Stimulated activated naive CD8-positive, alpha-beta T cell treated with anti-CD3 and anti-CD28 coated beads, Interleukin-15, Interleukin-2, amounts not matched to agents 100 ng/mL and 50 ng/mL, for 24 hours (primary cell): Measurements from ENCODE around the gene RPL28.

ENCODE experiments used
- H3K27ac Mint-ChIP-seq: one replicate; pipeline ENCODE4 v1.8.0; 2021; ENCODE audit warnings: mild to moderate bottlenecking, mixed read lengths
- H3K27me3 Mint-ChIP-seq: one replicate; pipeline ENCODE4 v1.8.0; 2021; ENCODE audit warnings: mixed read lengths
- H3K36me3 Mint-ChIP-seq: one replicate; pipeline ENCODE4 v1.8.0; 2021; ENCODE audit warnings: low read depth, mixed read lengths
- H3K4me1 Mint-ChIP-seq: one replicate; pipeline ENCODE4 v1.8.0; 2021; ENCODE audit warnings: low read depth, mixed read lengths
- H3K4me3 Mint-ChIP-seq: one replicate; pipeline ENCODE4 v1.8.0; 2021; ENCODE audit warnings: mild to moderate bottlenecking, mixed read lengths
- H3K9me3 Mint-ChIP-seq: one replicate; pipeline ENCODE4 v1.8.0; 2021; ENCODE audit warnings: mixed read lengths

RPL28 gene

DNA sequence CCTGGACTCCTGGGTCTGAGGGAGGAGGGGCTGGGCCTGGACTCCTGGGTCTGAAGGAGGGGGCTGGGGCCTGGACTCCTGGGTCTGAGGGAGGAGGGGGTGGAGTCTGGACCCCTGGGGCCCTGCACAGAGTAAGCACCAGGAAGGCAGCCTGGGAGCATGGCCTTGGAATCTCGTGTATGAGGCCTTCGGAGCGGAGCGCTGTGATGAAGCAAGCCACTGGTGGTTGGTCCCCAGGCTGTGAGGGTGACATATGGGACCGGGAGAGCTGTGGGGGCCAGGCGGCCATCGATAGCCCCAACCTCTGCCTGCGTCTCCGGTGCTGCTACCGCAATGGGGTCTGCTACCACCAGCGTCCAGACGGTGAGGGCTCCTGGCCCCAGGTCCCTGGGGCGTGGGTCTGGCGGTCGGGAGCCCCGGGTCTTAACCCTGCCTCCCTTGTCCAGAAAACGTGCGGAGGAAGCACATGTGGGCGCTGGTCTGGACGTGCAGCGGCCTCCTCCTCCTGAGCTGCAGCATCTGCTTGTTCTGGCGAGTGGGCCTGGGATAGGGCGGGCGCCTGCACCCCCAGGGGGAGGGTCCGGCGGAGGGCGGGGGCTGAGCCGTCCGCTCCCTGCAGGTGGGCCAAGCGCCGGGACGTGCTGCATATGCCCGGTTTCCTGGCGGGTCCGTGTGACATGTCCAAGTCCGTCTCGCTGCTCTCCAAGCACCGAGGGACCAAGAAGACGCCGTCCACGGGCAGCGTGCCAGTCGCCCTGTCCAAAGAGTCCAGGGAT, 8.2 kb upstream of the RPL28 start:
- Mint-ChIP-seq H3K27ac (no peak overlapping the region), H3K36me3 (peaks cover 5% of the 10 kb centered on the region), H3K4me3 (no peak overlapping the region), H3K9me3 (no peaks in the 10 kb centered on the region), H3K4me1 (peaks cover 10% of the 10 kb centered on the region), H3K27me3 (peaks cover 11% of the 10 kb centered on the region)

DNA sequence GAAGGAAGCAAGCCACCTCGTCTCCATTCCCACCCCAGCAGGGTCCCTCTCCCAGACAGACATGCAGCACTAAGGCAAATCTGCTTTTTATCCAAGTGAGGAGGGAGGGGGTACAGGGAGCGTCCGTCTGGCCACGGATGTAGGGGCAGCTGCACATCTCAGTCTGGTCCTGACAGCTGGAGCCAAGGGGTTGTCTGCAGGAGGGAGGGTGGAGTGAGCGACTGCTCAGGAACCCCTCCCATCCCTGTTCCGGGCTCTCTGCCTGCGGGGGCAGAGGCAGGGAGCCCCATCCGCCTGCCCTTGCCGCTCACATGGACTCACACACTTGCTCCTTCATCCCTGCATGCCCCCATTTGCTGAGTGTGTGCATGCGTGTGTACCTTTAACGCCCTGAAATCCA, 6.6 kb upstream of the RPL28 start:
- Mint-ChIP-seq H3K4me1 (peaks cover 15% of the 10 kb centered on the region), H3K36me3 (peaks cover 5% of the 10 kb centered on the region), H3K27me3 (peaks cover 6% of the 10 kb centered on the region), H3K9me3 (no peaks in the 10 kb centered on the region), H3K27ac (no peak overlapping the region), H3K4me3 (no peak overlapping the region)

DNA sequence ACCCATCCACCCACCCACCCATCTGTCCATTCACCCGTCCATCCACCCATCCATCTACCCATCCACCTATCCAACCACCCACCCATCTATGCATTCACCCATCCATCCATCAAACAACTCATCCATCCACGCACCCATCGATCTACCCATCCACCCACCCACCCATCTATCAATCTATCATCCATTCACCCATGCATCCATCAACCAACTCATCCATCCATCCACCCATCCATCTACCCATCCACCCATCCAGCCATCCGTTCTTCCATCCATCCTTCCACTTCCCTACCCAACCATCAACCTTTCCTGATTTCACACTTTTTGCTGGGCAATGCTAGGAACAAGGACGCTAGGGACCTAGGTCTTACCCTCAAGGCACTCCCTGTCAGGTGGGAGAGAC, 3.7 kb upstream of the RPL28 start:
- no peak overlapping the region for H3K27ac Mint-ChIP-seq
- no peaks in the 10 kb centered on the region for H3K9me3 Mint-ChIP-seq
- peaks cover 29% of the 10 kb centered on the region for H3K4me1 Mint-ChIP-seq
- H3K27me3 Mint-ChIP-seq, result no peaks in the 10 kb centered on the region
- H3K36me3 Mint-ChIP-seq, result peaks cover 19% of the 10 kb centered on the region
- peak overlapping the region; percentile 90 for H3K4me3 Mint-ChIP-seq

DNA sequence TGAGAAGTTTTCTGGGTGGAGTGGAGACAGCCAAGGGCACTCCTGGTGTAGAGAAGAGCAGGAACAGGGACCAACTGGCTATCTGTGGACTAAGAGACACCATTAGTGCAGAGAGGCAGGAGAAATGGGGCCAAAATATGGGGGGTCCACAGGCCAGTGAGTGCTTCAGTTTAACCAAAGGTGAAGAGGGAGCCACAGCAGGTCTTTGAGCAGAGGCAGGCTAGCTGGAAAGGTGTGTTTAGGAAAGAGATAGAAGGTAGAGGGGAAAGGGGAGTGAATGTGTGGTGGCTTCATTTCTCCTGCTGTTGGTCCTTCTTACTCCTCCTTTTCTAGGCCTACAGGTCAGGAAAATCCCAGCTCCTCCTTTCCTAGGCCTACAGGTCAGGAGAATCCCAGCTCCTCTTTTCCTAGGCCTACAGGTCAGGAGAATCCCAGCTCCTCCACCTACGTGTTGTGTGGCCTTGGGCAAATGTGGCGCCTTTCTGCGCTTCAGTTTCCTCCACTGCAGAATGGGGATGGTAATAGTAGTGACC, 3.1 kb upstream of the RPL28 start:
- H3K4me3 Mint-ChIP-seq, result peak overlapping the region; percentile 90
- H3K4me1 Mint-ChIP-seq, result peaks cover 33% of the 10 kb centered on the region

DNA sequence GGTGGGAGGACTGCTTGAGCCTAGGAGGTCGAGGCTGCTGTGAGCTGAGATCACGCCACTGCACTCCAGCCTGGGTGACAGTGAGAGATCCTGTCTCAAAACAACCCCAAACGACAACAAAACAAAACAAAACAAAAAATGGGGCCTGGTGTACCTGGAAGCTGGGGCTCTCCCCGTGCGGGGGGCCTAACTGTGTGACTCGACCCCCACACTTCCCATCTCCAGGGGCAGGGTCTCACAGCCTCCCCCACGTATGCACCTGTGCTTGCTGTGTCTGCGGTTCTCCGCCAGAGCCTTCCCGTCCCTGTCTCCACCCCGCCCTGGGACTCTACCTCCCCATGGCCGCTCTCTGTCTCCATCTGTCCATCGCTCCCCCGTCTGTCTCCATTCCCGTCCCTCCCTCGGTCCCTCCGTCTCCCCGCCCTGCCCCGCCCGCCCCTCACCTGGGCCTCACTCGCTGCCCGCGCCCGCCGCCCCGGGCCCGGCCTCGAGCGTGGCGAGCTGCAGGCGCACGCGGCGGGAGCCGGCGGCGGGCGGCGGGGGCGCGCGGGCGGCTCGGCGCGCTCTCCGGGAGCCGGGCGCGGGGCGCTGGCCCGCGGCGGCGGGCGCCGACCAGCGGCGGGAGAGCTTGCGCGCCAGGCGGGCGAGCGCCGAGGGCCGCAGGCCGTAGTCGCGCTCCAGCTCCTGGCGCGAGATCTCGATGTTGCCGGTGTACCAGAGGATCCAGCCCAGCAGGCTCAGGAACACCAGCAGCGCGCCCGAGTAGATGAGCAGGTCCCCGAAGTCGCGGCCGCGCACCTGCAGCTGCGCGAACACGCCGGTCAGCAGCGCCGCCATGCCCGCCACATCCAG, 2.2 kb upstream of the RPL28 start:
- peak overlapping the region; percentile 90 for H3K4me3 Mint-ChIP-seq
- H3K9me3 Mint-ChIP-seq, result no peaks in the 10 kb centered on the region
- H3K36me3 Mint-ChIP-seq, result peaks cover 32% of the 10 kb centered on the region
- H3K4me1 Mint-ChIP-seq, result peaks cover 42% of the 10 kb centered on the region
- peak overlapping the region; percentile 95 for H3K27ac Mint-ChIP-seq
- H3K27me3 Mint-ChIP-seq, result no peaks in the 10 kb centered on the region

More for the DNA sequence above, 3.1 kb upstream of the RPL28 start:
- Mint-ChIP-seq H3K27ac (peak overlapping the region; percentile 95), H3K27me3 (no peaks in the 10 kb centered on the region), H3K9me3 (no peaks in the 10 kb centered on the region), H3K36me3 (peaks cover 25% of the 10 kb centered on the region)

DNA sequence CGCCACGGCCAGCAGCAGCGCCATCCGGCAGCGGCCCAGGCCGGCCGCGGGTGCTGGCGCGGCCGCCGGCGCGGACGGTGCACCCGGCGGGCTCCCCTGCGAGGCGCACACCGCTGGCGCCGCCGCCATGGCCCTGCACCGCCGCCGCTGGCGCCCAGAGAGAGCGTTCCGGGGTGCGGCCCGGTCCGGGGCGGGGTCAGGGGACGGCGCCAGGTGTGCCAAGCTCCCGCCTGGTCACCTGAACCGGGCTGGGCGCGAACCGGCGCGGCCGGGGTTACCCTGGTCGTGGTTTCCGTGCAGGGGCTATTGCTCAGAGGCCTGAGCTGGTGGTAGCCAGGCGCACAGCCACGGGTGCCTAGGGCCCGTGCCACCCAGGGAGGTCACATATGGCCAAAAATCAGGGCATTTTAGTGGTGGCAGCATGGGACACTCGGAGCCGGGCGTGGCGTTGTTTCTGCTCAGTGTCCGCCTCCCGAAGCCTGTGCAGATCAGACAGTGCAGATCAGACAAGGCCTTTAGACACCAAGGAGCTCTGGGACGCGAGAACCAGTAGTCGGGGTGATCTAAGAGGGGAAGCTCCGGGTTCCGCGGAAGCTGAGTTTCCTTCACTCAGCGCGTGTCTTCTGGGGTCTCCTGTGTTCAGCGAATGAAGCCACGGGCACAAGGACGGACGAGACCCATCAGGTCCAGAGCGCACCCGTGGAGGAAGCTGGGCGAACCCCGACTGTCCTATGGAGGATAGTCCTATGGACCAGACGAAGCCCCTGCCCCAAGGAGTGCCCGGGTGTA, 1.4 kb upstream of the RPL28 start, which contains the start of gene TMEM238:
TSS of gene TMEM238 (minus strand) at position 162 of the 789 bp plus-strand sequence. CDS start at position 129, 33 bp downstream.
- Mint-ChIP-seq H3K36me3 (peaks cover 38% of the 10 kb centered on the region), H3K27ac (peak within 1 kb of the TSS; percentile 100), H3K27me3 (no peaks in the 10 kb centered on the region), H3K4me3 (peak within 1 kb of the TSS; percentile 100), H3K4me1 (peaks cover 49% of the 10 kb centered on the region), H3K9me3 (no peaks in the 10 kb centered on the region)

DNA sequence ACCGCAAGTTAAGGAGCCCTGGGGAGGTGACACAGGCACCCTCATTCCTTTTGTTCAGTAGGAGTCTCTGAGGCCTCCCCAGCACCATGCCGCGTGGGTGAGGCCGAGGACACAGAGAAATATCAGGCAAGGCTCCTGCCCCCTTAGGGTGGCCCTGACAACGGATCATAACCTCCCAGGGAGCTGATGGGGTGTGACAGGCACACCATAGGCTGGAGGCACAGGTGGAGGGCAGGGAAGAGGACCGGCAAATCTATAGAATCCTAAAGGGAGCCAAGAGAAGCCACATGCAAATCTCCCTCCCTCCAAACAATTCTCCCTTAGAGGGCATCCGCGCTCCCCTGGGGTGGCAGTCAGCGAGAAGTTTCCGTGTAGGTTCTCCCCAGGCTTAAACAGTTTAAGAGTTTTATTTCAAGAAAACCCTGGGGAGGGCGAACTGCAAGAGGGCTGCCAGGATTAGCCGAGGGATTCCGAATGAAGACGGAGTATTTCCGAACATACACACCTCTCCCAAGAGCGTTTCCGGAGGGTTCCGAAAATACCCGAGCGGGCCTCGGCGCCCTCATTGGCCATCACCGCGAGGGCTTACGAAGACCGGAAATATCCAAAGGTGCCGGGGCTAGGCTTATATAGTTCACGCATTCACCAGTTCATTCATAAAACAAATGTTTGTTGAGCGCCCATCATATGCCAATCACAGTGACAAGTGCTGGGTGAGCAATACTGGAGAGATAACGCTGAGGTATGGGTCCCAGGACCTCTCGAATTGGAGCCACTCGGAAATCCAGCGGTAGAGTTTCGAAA, 610 bp upstream of the RPL28 start:
- Mint-ChIP-seq H3K27me3 (no peaks in the 10 kb centered on the region), H3K4me1 (peaks cover 57% of the 10 kb centered on the region), H3K9me3 (no peaks in the 10 kb centered on the region), H3K36me3 (peaks cover 44% of the 10 kb centered on the region), H3K27ac (peak overlapping the region; percentile 100), H3K4me3 (peak overlapping the region; percentile 100)

DNA sequence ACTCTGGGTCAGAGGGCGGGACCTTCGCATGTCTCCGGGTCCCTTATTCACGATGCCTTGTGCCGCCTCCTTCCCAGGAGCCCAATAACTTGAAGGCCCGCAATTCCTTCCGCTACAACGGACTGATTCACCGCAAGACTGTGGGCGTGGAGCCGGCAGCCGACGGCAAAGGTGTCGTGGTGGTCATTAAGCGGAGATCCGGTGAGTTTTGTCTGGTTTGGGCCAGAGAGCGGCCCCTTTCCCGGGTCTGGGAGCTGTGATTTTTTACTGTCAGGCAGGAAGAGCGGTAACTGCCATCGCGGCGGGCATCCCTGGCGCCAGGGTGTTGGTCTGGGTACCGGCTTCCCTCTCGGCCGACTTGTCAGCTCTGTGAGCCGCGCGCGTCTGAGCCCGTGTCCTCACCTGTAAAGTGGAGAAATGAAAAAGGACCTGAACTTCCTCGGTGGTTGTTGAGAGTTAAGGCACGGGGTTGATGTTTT, 800 bp downstream of the RPL28 start:
- H3K36me3 Mint-ChIP-seq, result peaks cover 51% of the 10 kb centered on the region
- no peaks in the 10 kb centered on the region for H3K9me3 Mint-ChIP-seq
- H3K27ac Mint-ChIP-seq, result peak overlapping the region; percentile 100
- H3K4me1 Mint-ChIP-seq, result peaks cover 66% of the 10 kb centered on the region
- no peaks in the 10 kb centered on the region for H3K27me3 Mint-ChIP-seq
- peak overlapping the region; percentile 100 for H3K4me3 Mint-ChIP-seq

DNA sequence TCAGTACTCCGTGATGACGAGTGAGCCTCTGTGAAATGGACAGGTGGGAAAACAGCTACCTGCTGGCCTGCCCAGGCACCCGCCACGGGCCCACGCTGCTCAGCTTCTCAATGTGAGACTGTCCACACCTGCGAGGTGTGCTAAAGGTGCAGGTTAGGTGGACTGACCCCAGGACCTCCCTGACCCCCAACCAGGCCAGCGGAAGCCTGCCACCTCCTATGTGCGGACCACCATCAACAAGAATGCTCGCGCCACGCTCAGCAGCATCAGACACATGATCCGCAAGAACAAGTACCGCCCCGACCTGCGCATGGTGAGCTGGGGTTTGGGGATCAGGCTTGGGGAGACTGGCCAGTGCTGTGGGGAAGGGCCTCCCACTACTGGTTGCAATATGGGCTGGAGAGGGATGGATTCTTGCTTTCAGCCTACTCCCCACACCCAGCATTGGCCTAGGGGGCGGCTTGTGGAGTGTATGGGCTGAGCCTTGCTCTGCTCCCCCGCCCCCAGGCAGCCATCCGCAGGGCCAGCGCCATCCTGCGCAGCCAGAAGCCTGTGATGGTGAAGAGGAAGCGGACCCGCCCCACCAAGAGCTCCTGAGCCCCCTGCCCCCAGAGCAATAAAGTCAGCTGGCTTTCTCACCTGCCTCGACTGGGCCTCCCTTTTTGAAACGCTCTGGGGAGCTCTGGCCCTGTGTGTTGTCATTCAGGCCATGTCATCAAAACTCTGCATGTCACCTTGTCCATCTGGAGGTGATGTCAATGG, 2.2 kb downstream of the RPL28 start:
- Mint-ChIP-seq H3K27ac (peak overlapping the region; percentile 100), H3K4me3 (peak overlapping the region; percentile 100), H3K4me1 (peaks cover 56% of the 10 kb centered on the region), H3K9me3 (no peaks in the 10 kb centered on the region), H3K27me3 (no peaks in the 10 kb centered on the region), H3K36me3 (peaks cover 45% of the 10 kb centered on the region)

DNA sequence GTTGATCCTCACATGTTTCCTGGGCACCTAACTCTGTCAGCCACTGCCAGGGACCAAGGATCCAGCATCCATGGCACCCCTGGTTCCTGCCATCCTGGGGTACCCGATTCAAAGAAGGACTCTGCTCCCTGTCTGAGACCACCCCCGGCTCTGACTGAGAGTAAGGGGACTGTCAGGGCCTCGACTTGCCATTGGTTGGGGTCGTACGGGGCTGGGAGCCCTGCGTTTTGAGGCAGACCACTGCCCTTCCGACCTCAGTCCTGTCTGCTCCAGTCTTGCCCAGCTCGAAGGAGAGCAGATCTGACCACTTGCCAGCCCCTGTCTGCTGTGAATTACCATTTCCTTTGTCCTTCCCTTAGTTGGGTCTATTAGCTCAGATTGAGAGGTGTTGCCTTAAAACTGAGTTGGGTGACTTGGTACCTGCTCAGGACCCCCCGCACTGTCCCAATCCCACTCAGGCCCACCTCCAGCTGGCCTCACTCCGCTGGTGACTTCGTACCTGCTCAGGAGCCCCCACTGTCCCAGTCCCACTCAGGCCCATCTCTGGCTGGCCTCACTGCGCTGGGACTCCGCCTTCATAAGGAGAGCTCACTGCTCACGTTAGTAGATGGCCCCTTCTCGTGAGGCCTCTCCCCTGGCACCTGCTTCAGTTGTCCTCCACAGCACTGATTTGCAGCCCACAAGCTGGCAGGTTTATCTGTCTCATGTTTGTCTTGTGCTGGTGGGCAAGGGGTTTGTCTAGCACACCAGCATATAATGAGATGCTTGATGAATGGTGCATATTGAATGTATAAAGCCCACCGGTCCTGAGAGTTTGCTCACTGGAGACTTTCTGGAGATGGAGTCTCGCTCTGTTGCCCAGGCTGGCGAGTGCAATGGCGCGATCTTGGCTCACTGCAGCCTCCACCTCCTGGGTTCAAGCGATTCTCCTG, 3.9 kb downstream of the RPL28 start:
- H3K27ac Mint-ChIP-seq, result peak overlapping the region; percentile 100

DNA sequence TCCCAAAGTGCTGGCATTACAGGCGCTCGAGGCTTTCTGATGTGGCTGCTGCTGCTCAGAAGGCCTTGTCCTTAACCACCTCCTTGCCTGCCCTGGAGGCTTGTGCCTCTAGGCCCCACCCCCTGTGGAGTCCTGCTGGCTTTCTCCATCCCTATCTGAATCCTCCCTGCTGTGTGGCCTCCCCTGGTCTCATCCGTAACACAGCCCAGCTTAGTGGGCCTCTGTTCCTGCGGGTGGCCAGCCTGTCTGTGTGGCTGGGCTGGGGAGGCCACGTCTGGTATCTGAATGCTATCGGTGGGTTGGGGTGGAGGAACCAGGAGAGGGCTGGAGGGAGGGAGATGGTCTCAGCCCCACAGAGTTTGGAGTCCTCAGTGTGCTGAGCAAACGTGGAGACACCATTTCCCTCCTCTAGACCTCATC, 4.7 kb downstream of the RPL28 start:
- Mint-ChIP-seq H3K27me3 (no peaks in the 10 kb centered on the region), H3K9me3 (no peaks in the 10 kb centered on the region), H3K4me1 (peaks cover 51% of the 10 kb centered on the region), H3K4me3 (peak overlapping the region; percentile 30), H3K27ac (peak overlapping the region; percentile 66), H3K36me3 (peaks cover 45% of the 10 kb centered on the region)

More for the DNA sequence above, 3.9 kb downstream of the RPL28 start:
- Mint-ChIP-seq H3K4me3 (peak overlapping the region; percentile 100), H3K27me3 (no peaks in the 10 kb centered on the region), H3K9me3 (no peaks in the 10 kb centered on the region), H3K36me3 (peaks cover 45% of the 10 kb centered on the region), H3K4me1 (peaks cover 51% of the 10 kb centered on the region)

DNA sequence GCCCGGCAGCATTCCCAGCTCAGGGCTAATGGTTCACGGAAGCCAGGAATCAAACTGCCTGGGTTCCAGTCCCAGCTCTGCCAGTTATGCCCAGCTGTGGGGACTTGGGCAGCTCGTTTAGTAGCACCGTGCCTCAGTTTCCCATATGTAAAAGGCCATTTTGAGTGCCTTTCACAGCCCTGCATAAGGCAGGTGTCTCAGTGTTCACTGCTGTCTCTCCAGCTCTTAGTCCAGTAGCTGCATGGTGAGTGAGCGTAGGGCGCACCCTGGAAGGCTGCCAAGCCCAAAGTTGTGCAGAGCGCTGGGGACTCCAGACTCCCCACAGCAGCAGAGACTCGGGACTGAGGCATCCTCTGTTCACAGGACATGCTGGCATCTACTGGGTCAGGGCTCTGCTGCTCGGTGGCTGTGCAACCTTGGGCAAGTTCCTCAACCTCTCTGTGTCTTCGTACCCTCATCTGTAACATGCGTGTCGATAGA, 5.5 kb downstream of the RPL28 start:
- peaks cover 39% of the 10 kb centered on the region for H3K36me3 Mint-ChIP-seq
- H3K4me1 Mint-ChIP-seq, result peaks cover 45% of the 10 kb centered on the region
- H3K9me3 Mint-ChIP-seq, result no peaks in the 10 kb centered on the region
- peak overlapping the region; percentile 30 for H3K4me3 Mint-ChIP-seq
- H3K27me3 Mint-ChIP-seq, result no peaks in the 10 kb centered on the region
- peak overlapping the region; percentile 48 for H3K27ac Mint-ChIP-seq
